Panc1 (cell line): ENCODE data around the gene TTC16. TPM values are rescaled to one million over a fixed set of nuclear protein-coding genes. Genes with fewer than 3 reads are reported as not detected.

Experiments used
- ATAC-seq: fragments of 200-7000 bp; cut with Tn5 transposase; 2 replicates; pipeline ENCODE4 v1.9.1; 2020; ENCODE audit warnings: mild to moderate bottlenecking, moderate library complexity
- BruUV-seq: library from RNA; stranded (reverse); fragments of 400-500 nt; replicated peaks from 2 replicates; lab custom pipeline; 2021; lab: Mats Ljungman, UMichigan
- CTCF ChIA-PET: fragments of 300-600 bp; sonication (Branson Sonifier 250); formaldehyde crosslinking; loops from one replicate; lab custom pipeline; 2022; ENCODE audit warnings: antibody characterized with exemption; lab: Charles Lee
- POLR2A ChIA-PET: fragments of 300-600 bp; sonication (Branson Sonifier 250); formaldehyde crosslinking; loops from one replicate; lab custom pipeline; 2022; ENCODE audit warnings: antibody characterized with exemption; lab: Charles Lee
- DNase-seq: peaks from one replicate; pipeline ENCODE4 v3.0.0-alpha.2; 2010; ENCODE audit warnings: low read depth, low spot score
- H3K27ac ChIP-seq: 2 replicates; pipeline ENCODE4 v1.5.1; 2011; ENCODE audit warnings: mild to moderate bottlenecking, low read length, inconsistent platforms
- H3K27me3 ChIP-seq: fragments of 200-500 bp; sonication (Bioruptor generic); 2 replicates; pipeline ENCODE4 v1.6.0; 2014; ENCODE audit warnings: low read length, inconsistent platforms; ENCODE audit not compliant: control insufficient read depth, insufficient read depth
- H3K36me3 ChIP-seq: fragments of 200-500 bp; sonication (Bioruptor generic); 2 replicates; pipeline ENCODE4 v1.5.1; 2014; ENCODE audit warnings: inconsistent platforms, mild to moderate bottlenecking, low read length, moderate library complexity; ENCODE audit not compliant: control insufficient read depth, insufficient read depth
- H3K4me1 ChIP-seq: 2 replicates; pipeline ENCODE4 v1.5.1; 2011; ENCODE audit warnings: inconsistent platforms, mild to moderate bottlenecking, low read length, moderate library complexity; ENCODE audit not compliant: control insufficient read depth, insufficient read depth
- H3K4me3 ChIP-seq, 2 experiments: 2 replicates each; pipeline ENCODE4 v1.5.1; 2011 to 2012; ENCODE audit warnings: low read depth in 2 of 2, low read length in 2 of 2, mild to moderate bottlenecking in 2 of 2, inconsistent platforms in 1 of 2, moderate library complexity in 1 of 2
- H3K9me3 ChIP-seq: fragments of 200-500 bp; sonication (Bioruptor generic); 2 replicates; pipeline ENCODE4 v1.5.1; 2014; ENCODE audit warnings: low read depth, mild to moderate bottlenecking, inconsistent platforms, low read length, moderate library complexity; ENCODE audit not compliant: control insufficient read depth, insufficient read depth
- CTCF ChIP-seq: fragments of 450-650 bp; IDR thresholded peaks from 2 replicates; pipeline ENCODE4 v1.5.1; 2017; ENCODE audit warnings: mild to moderate bottlenecking
- POLR2AphosphoS5 ChIP-seq: IDR thresholded peaks from 2 replicates; pipeline ENCODE4 v1.6.1; 2012; ENCODE audit warnings: mild to moderate bottlenecking, low read depth, low read length, moderate library complexity
- REST ChIP-seq, 2 experiments: IDR thresholded peaks; 2 replicates each; pipeline ENCODE4 v1.6.1; 2011 to 2012; ENCODE audit warnings: low read depth in 2 of 2, control low read depth in 1 of 2, low read length in 1 of 2, mild to moderate bottlenecking in 1 of 2, moderate library complexity in 1 of 2; ENCODE audit not compliant: insufficient read depth in 1 of 2
- SIN3A ChIP-seq: IDR thresholded peaks from 2 replicates; pipeline ENCODE4 v1.6.1; 2012; ENCODE audit warnings: low read depth, mild to moderate bottlenecking, low read length, moderate library complexity, borderline replicate concordance; ENCODE audit not compliant: insufficient read depth
- TCF7L2 ChIP-seq: IDR thresholded peaks from 2 replicates; pipeline ENCODE4 v1.6.1; 2011; ENCODE audit warnings: mild to moderate bottlenecking, low read depth, low read length, inconsistent platforms
- in situ Hi-C: cut with HindIII; loops from 2 replicates; pipeline ENCODE4 v1.10.0; 2016; ENCODE audit warnings: low sequenced_read_pairs, low pct_unique_long_range_greater_than_20kb
- intact Hi-C: fragments of 100-400 bp; cut with micrococcal nuclease; formaldehyde crosslinking; loops from one replicate; pipeline ENCODE4 v1.10.0; 2022; ENCODE audit not compliant: unreplicated experiment
- total RNA-seq: library from RNA; stranded (reverse); gene quantifications from one replicate; pipeline ENCODE4 v1.2.1, GENCODE V29; 2021; ENCODE audit not compliant: unreplicated experiment

Gene TTC16
- total RNA-seq, 1 experiment from 2014 or later: 0.05 TPM

GRCh38 chr9:127680846-127681245 is 35.0 kb upstream of the TTC16 start:
- in situ Hi-C loops: no loop called here
- ChIA-PET POLR2A (no interaction called here), CTCF (no interaction called here)
- H3K4me1 ChIP-seq: no peaks in the 10 kb centered on the region
- DNase-seq: no peak
- no peak for ATAC-seq
- no peak for TF ChIP-seq POLR2AphosphoS5
- TF ChIP-seq CTCF: no peak
- TF ChIP-seq TCF7L2: no peak
- no peak for TF ChIP-seq SIN3A
- TF ChIP-seq REST (IDR thresholded peaks at IDR 0.05; ENCODE audit: insufficient read depth in 1 of 2, low read depth in 2 of 2, low read length in 1 of 2): no peak
- no peak overlapping the region for H3K27ac ChIP-seq
- BruUV-seq: no TSS peak
- H3K4me3 ChIP-seq: no peak overlapping the region
- H3K36me3 ChIP-seq: no peaks in the 10 kb centered on the region; the same call in 1 of the 2 replicates
- intact Hi-C loops: no loop called here
- no peaks in the 10 kb centered on the region for H3K9me3 ChIP-seq
- no peaks in the 10 kb centered on the region for H3K27me3 ChIP-seq

GRCh38 chr9:127682351-127683136 is 33.3 kb upstream of the TTC16 start:
- no peaks in the 10 kb centered on the region; the same call in 1 of the 2 replicates for H3K36me3 ChIP-seq

More at GRCh38 chr9:127682351-127683136, 33.3 kb upstream of the TTC16 start:
- H3K4me1 ChIP-seq: no peaks in the 10 kb centered on the region
- H3K27me3 ChIP-seq: no peaks in the 10 kb centered on the region
- no peak for ATAC-seq
- ChIA-PET CTCF (no interaction called here), POLR2A (no interaction called here)
- in situ Hi-C loops: no loop called here
- no peak overlapping the region for H3K4me3 ChIP-seq
- no TSS peak for BruUV-seq
- H3K27ac ChIP-seq: no peak overlapping the region
- no peaks in the 10 kb centered on the region for H3K9me3 ChIP-seq
- TF ChIP-seq CTCF: no peak
- TF ChIP-seq POLR2AphosphoS5: no peak
- intact Hi-C loops: no loop called here
- DNase-seq: no peak
